Smooth muscle cell (in vitro differentiated cells): ENCODE data around the gene DAP. TPM values are rescaled to one million over a fixed set of nuclear protein-coding genes. Genes with fewer than 3 reads are reported as not detected.

Source experiments
- DNase-seq: peaks from one replicate; lab custom pipeline; 2025; ENCODE audit not compliant: unreplicated experiment; lab: John Stamatoyannopoulos, UW
- H2AFZ ChIP-seq: fragments of 200-600 bp; sonication (generic); 2 replicates; pipeline ENCODE4 v1.6.0; 2016; ENCODE audit warnings: antibody characterized with exemption, low read depth, mild to moderate bottlenecking
- H3F3A ChIP-seq: fragments of 200-600 bp; sonication (generic); 2 replicates; pipeline ENCODE4 v1.6.0; 2017; ENCODE audit warnings: antibody characterized with exemption, low read depth
- H3K27ac ChIP-seq: fragments of 200-600 bp; sonication (generic); 2 replicates; pipeline ENCODE4 v1.5.1; 2016; ENCODE audit warnings: low read depth, mild to moderate bottlenecking
- H3K27me3 ChIP-seq: fragments of 200-600 bp; sonication (generic); 2 replicates; pipeline ENCODE4 v1.6.1; 2016; ENCODE audit warnings: low read depth, mild to moderate bottlenecking
- H3K36me3 ChIP-seq: fragments of 200-600 bp; sonication (generic); 2 replicates; pipeline ENCODE4 v1.5.1; 2016; ENCODE audit warnings: low read depth
- H3K4me1 ChIP-seq: fragments of 200-600 bp; sonication (generic); 2 replicates; pipeline ENCODE4 v1.5.1; 2016; ENCODE audit warnings: low read depth
- H3K4me2 ChIP-seq: fragments of 200-600 bp; sonication (generic); 2 replicates; pipeline ENCODE4 v1.6.0; 2016; ENCODE audit warnings: mild to moderate bottlenecking
- H3K4me3 ChIP-seq: fragments of 200-600 bp; sonication (generic); 2 replicates; pipeline ENCODE4 v1.5.1; 2016; ENCODE audit warnings: mild to moderate bottlenecking
- H3K79me2 ChIP-seq: fragments of 200-600 bp; sonication (generic); 2 replicates; pipeline ENCODE4 v1.6.0; 2016; ENCODE audit warnings: low read depth, mild to moderate bottlenecking
- H3K9ac ChIP-seq: fragments of 200-600 bp; sonication (generic); 2 replicates; pipeline ENCODE4 v1.6.0; 2016; ENCODE audit warnings: low read depth
- H3K9me3 ChIP-seq: fragments of 200-600 bp; sonication (generic); replicated peaks from 2 replicates; pipeline ENCODE4 v1.5.1; 2016; ENCODE audit warnings: low read depth
- H4K20me1 ChIP-seq: fragments of 200-600 bp; sonication (generic); 2 replicates; pipeline ENCODE4 v1.6.0; 2016; ENCODE audit warnings: low read depth
- WGBS: methylation state at CpG from one replicate; pipeline ENCODE4 v1.1.7; 2016; ENCODE audit warnings: low lambda C conversion rate; 5-methylcytosine and 5-hydroxymethylcytosine counted together
- polyA plus RNA-seq: library from polyadenylated mRNA; unstranded; fragments of >200 nt; fragmentation: Nextera tagmentation; extraction: Ambion mirVana; gene quantifications from 2 replicates; pipeline ENCODE4 v1.2.1, GENCODE V29; 2016
- total RNA-seq: library from RNA; depleted of rRNA; stranded (reverse); fragments of >200 nt; gene quantifications from 2 replicates; pipeline ENCODE4 v1.2.3, GENCODE V29; 2014
- TF ChIP-seq, protein P1 (sequence below): fragments of 200-600 bp; sonication (generic); IDR thresholded peaks from 2 replicates; pipeline ENCODE4 v1.5.1; 2017; ENCODE audit warnings: borderline replicate concordance, mild to moderate bottlenecking, antibody characterized with exemption; ENCODE audit not compliant: insufficient read depth, poor library complexity, severe bottlenecking

The DAP gene
- total and polyA plus RNA-seq, 2 experiments from 2014 or later = 52.3 to 190 TPM

DNA sequence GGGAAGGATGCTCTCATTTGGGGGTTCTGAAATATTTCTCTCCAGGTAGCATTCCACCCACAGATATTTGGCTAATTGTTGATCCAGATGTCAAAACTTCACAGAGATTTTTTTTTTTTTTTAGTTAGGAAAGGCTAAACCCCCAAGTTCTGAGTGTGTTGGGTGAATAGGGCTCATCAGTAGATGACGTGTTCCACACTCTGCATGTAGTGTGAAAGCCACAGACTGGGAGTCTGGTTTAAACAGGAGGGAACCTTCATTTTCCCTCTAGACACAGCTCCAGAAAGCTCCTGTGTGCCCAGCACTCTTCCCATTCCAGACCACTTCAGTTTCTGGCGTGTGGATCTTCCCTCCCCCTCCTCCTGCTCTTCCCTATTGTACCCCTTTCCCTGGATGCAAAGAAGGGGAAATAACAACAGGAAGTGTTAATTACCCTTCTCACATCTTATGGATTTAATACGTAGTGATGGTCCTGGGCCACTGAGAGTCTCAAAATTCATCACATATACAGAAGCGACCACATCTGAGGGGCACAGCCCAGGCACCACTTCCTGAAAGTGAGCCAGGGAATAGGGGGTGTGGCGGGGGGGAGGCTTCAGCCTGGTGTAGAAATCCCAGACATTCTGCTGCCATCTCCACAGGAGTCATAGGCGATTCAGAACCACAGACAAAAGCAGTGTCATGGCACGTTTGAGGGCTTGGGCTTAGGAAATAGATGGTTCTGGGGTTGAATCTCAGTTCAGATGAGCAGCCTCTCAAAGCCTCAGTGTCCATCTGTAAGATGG is 65.1 kb downstream of the DAP start:
- DNase-seq = no peak
- no peak overlapping the region for H3K9ac ChIP-seq
- no peak overlapping the region for H2AFZ ChIP-seq
- peaks cover 8% of the 10 kb centered on the region for H3F3A ChIP-seq
- H3K27ac ChIP-seq = peak overlapping the region; percentile 45
- H3K4me3 ChIP-seq = no peak overlapping the region
- peaks cover 6% of the 10 kb centered on the region for H3K4me1 ChIP-seq
- WGBS = 61% methylated on average over 7 of the region's 7 CpGs
- no peak overlapping the region for H3K4me2 ChIP-seq
- no peaks in the 10 kb centered on the region for H3K27me3 ChIP-seq
- peaks cover 98% of the 10 kb centered on the region for H4K20me1 ChIP-seq
- TF ChIP-seq, protein P1, sequence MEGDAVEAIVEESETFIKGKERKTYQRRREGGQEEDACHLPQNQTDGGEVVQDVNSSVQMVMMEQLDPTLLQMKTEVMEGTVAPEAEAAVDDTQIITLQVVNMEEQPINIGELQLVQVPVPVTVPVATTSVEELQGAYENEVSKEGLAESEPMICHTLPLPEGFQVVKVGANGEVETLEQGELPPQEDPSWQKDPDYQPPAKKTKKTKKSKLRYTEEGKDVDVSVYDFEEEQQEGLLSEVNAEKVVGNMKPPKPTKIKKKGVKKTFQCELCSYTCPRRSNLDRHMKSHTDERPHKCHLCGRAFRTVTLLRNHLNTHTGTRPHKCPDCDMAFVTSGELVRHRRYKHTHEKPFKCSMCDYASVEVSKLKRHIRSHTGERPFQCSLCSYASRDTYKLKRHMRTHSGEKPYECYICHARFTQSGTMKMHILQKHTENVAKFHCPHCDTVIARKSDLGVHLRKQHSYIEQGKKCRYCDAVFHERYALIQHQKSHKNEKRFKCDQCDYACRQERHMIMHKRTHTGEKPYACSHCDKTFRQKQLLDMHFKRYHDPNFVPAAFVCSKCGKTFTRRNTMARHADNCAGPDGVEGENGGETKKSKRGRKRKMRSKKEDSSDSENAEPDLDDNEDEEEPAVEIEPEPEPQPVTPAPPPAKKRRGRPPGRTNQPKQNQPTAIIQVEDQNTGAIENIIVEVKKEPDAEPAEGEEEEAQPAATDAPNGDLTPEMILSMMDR = no peak
- no peaks in the 10 kb centered on the region for H3K36me3 ChIP-seq
- no peaks in the 10 kb centered on the region for H3K9me3 ChIP-seq
- peaks cover 37% of the 10 kb centered on the region for H3K79me2 ChIP-seq

DNA sequence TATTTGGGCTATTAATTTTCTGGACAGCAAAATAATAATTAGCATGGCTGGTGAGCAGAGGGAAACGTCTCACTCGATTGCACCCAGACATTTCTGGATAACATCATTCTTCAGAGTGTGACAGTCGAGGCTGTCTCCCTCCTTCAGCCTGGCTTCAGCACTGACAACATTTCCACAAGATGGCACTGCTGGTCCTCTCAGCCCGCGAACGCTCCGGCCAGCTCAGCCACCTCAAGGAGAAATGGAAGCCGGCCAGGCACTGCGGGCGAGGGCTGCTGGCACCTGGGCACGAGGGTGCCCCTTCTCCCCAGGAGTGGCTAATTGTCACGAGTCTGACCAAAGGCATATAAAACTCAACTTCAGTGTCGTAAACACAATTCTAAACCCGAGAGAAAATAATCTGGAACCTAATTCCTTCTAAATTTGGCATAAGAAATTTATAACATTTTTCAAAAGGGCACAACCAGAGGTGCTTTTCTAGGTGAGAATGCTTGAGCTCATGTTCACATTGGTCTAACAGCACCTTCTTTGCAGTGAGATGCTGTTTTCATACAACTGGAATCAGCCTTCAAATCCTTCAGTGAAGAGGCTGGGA is 65.9 kb downstream of the DAP start:
- Histone ChIP-seq H4K20me1 (peaks cover 97% of the 10 kb centered on the region), H3K79me2 (peaks cover 38% of the 10 kb centered on the region), H3K27me3 (no peaks in the 10 kb centered on the region), H3K9me3 (no peaks in the 10 kb centered on the region), H3K27ac (peak overlapping the region; percentile 45), H3F3A (peaks cover 11% of the 10 kb centered on the region), H2AFZ (no peak overlapping the region), H3K4me1 (peaks cover 6% of the 10 kb centered on the region), H3K4me2 (peak overlapping the region; percentile 40), H3K9ac (no peak overlapping the region), H3K36me3 (no peaks in the 10 kb centered on the region), H3K4me3 (no peak overlapping the region)
- 20% methylated on average over 14 of the region's 14 CpGs for WGBS
- TF ChIP-seq, protein P1 = peak; percentile 69
- DNase-seq = peak; percentile 15

DNA sequence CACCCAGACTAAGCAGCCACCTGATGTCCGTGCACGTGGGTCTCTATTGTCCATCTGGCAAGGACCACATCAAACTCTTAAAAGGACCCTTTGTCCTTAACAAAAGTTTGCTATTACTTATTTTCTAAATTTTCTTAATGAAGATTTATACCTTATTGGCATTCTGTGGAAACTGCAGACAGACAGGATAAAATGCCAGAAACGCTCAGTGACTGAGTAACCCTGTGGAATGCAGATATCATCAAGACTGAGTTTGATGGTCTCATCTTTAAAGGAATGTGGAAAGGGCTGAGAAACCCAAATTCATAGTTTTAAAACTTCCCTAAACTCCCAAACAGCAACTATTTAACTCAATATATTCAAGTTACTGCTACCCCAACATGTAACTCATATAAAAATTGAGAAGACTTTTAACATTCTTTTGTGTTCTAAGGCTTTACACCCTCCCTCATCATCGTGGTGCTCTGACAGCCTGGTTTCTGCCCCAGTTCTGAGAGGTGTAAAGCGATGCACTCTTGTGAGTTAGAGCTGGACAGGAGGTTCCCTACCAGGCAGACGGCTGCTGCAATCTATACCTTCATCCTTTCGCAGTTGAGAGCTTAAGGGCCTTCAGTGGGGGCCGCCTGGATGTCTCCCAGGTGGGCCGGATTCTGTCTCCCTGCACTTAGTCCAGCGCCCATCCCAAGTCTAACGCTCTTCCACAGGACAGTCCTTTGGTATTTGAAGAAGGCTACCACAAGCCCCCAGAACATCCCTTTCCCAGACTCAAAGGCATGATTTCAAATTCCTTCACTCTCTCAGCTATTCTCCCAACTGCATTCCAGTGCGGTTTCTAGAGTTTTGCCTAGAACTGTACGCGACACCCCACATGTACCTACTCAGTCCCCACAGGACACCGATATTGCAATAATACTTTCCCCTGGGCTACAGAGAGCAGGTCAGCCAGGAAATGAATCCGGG is 68.9 kb downstream of the DAP start:
- Histone ChIP-seq H3K4me2 (peak overlapping the region; percentile 72), H3K27me3 (no peaks in the 10 kb centered on the region), H3K36me3 (peaks cover 4% of the 10 kb centered on the region), H2AFZ (no peak overlapping the region), H3K9ac (peak overlapping the region; percentile 52), H3K4me1 (peaks cover 6% of the 10 kb centered on the region), H3F3A (peaks cover 11% of the 10 kb centered on the region), H3K4me3 (no peak overlapping the region), H3K27ac (peak overlapping the region; percentile 89), H3K9me3 (peaks cover 3% of the 10 kb centered on the region), H3K79me2 (peaks cover 8% of the 10 kb centered on the region), H4K20me1 (peaks cover 75% of the 10 kb centered on the region)
- DNase-seq = no peak
- WGBS = 25% methylated on average over 16 of the region's 16 CpGs
- TF ChIP-seq, protein P1 = no peak
